NCI-H2081 treated with DMSO at 0.1 percent for 48 hours (cell line): ENCODE measurements around the gene CPAMD8.

Source experiments
- DNase-seq: peaks from one replicate; lab custom pipeline; 2025; lab: John Stamatoyannopoulos, UW

The CPAMD8 gene

DNA sequence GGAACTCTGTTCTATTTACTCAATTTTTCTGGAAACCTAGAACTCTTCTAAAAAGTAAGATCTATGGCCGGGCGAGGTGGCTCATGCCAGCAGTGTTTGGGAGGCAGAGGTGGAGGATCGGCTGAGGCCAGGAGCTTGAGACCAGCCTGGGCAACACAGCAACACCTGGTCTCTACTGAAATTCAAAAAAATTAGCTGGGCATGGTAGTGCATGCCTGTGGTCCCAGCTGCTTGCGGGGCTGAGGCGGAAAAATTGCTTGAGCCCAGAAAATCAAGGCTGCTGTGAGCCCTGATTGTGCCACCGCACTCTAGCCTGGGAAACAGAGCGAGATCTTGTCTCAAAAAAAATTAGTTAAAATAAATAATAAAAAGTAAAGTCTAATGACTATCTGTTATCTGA, 109.2 kb downstream of the CPAMD8 start:
- DNase-seq = no peak

DNA sequence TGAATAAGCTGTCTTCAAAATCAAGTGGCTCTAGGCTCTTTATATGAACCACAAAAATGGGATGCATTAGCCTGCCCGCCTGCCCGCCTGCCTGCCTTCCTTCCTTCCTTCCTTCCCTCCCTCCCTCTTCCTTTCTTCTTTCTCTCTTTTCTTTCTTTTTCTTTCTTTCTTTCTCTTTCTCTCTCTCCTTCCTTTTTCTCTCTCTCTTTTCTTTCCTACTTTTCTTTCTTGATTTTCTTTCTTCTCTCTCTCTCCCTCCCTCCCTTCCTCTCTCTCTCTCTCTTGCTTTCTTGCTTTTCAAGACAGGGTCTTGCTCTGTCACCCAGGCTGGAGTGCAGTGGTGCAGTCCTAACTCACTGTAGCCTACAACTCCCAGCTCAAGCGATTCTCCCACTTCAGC, 110.9 kb downstream of the CPAMD8 start:
- no peak for DNase-seq

DNA sequence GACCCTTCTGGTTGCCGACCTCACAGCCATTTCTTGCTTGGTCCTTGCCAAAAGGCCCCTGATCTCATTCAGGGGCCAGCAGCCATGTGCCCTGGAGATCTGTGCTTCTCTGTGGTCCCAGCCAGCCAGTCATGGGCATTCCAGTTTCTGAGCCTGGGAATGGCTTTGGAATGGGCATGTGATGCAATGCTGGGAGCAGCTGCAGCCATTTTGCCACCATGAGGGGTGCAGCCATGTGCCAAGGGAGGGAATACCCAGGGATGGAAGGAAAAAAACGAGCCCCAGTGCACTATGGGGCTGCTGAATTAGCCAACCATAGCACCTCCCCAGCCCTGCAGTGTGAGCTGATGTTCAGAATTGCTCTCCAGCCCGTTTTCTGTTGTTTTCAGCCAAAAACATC, 111.5 kb downstream of the CPAMD8 start:
- DNase-seq = no peak

DNA sequence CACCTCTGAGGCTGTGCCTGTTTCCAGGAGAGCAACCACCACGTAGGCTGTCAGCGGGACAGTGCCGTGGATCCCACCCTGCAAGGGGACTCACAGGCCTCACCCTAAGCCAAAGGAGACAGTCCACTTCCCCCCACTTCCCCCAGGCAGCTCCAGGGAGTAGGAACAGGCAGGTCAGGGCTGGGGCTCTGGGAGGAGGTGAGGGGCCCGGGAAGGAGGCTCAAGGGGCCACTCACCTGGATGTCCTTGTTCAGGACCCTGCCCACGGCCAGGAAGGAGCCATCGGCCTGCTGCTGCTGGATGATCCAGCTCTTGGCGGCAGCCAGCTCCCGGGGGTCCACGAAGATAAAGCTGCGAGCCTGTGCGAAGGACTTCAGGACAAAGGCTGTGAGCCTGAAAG, 112.2 kb downstream of the CPAMD8 start:
- DNase-seq = no peak

DNA sequence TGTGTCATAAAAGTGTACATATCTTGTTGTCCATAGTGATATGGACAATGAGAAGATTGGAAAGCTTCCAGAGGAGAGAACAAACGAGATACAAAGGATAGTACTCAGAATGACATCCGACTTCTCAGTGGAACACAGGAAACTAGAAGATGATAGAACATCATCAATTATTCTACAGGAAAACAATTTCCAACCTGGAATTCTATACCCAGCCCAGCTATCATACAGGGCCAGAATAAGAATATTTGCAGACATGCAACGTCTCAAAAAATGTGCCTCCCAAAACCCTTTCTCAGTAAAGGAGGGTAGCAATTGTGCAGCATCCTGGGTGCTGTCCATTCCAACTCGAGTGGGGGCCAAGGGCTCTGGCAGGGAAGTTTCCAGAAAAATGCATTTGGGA, 113.8 kb downstream of the CPAMD8 start:
- DNase-seq = no peak

DNA sequence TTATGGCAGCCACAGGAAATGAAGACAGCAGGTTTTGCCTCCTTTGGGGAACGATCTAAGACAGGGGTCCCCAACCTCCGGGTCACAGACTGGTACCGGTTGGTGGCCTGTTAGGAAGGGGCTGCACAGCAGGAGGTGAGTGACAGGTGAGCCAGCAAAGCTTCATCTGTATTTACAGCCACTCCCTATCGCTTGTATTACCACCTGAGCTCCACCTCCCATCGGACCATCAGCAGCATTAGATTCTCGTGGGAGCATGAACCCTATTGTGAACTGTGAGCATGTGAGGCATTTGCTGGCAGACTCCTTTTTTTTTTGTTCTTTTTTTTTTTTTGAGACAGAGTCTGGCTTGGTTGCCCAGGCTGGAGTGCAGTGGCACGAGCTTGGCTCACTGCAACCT, 115.6 kb downstream of the CPAMD8 start:
- DNase-seq = no peak

DNA sequence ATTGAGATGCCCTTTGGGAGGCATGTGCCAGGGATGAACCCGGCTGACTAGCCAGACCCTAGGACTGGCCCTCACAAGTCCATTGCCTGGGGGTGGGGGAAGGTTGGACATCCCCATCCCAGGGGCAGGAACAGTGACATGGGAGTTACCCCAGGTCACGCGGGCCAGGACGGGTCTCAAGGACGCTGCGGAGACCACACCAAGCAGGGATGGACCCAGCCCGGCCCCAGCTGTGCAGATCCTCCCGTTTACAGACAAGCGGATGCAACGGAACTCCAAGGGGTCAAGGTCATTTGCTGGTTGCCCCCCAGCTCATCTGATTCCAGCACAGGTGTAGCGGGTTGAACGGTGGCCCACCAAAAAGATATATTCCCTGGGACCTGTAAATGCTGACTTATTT, 117.9 kb downstream of the CPAMD8 start:
- no peak for DNase-seq

DNA sequence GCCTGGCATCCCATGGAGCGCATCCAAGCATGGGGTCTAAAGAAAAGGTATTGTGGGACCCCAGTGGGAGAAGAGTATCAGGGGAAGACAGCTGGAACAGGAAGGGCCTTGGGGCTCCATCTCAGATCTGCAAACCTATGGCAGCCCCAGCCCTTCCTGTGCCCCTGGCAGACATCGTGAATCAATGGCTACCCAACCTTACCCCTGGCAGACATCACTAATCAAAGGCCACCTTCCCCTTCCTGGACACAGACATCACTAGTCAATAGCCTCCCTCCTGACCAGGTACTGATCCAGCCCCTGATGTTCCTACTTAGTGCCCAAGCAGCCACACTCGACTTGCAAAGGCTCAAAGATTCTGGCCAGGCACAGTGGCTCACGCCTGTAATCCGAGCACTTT, 122.0 kb downstream of the CPAMD8 start:
- DNase-seq = no peak

DNA sequence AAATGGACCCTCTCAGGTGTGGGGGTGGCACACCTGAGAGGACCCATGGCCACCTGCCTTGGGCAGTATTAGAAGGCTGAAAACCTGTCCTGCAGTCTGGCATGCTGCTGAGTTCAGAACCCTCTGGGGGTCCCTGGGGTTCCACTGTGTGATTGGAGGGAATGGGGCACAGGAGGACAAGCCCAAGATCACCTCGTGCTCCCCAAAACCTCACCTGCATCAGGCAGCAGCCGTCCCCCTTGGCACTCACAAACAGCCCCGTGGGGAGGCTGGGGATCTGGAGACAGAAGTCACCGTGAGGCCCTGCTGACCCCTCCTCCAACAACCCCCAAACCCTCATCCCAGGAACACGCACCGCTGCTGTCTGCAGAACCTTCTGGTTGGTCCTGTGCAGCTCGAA, 123.3 kb downstream of the CPAMD8 start:
- no peak for DNase-seq

DNA sequence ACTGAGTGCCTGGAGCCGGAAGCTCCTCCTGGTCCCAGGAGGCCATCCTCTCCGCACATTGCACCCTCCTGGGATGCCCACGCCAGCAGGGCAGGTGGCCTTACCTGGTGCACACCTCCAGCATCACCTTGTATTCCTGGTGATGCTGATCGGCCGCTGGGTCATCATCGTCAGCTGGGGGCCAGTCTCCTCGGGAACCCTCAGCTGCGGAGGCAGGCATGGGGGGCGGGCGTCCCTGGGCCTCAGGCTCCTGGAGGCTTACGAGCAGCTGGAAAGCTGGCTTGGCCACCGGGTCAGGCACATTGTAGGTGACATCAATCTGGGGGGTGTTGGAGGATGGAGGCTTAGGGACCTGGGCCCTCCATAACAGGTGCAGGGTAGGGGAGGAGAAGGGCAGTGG, 124.1 kb downstream of the CPAMD8 start:
- no peak for DNase-seq

DNA sequence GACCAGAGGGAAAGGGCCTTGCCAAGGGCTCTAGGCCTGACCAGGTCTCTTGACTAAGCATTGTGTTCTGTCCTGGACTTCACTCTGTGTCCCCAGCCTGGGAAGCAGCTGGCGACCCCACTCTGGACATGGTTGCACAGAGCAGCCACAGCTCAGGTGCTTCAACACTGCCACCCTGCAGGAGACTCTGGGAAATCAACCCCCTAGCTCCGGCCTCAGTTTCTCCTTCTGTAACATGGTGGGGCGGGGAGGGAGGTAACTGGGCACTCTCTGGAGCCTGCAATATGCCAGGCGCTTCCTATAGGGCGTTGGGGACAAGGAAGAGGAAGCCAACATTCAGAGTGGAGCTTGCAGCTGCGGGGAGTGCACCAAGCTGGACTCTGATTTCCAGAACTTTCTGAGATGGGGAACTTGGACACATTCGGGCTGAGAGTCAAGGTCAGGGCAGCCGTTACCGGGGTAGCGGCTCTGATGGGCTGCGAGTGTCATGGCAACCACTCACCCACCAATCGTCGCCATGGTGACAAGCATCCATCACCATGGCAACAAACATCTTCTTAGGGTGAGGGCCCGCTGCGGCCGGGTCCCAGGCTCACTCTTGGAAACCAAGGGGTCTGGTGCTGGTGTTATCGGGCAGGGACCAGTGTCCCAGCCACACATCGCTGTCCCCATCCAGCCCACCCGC, 125.0 kb downstream of the CPAMD8 start:
- DNase-seq = no peak

DNA sequence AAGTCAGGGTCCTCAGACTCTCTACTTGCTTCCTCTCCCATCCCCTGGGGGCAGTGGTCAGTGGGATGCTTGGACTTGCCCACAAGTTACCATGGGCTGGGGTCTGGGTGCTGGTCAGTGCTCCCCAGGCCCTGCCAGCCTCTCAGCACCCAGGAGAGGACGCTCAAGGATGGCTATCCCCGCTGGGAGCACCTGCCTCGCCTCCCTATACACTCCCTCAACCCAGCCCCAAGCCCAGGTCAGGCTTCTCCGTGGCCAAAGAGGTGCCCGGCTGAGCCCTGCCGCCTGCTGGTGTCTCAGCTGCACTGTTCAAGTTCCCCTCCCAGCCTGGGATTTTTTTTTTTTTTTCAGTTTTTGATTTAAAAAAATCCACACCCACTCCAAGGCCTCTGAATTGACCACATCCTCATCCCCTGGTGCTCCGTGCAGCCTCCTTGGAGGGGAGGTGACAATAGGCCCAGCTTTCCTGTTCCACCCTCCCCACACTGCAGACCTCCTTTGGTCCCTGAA, 127.0 kb downstream of the CPAMD8 start:
- DNase-seq = no peak

DNA sequence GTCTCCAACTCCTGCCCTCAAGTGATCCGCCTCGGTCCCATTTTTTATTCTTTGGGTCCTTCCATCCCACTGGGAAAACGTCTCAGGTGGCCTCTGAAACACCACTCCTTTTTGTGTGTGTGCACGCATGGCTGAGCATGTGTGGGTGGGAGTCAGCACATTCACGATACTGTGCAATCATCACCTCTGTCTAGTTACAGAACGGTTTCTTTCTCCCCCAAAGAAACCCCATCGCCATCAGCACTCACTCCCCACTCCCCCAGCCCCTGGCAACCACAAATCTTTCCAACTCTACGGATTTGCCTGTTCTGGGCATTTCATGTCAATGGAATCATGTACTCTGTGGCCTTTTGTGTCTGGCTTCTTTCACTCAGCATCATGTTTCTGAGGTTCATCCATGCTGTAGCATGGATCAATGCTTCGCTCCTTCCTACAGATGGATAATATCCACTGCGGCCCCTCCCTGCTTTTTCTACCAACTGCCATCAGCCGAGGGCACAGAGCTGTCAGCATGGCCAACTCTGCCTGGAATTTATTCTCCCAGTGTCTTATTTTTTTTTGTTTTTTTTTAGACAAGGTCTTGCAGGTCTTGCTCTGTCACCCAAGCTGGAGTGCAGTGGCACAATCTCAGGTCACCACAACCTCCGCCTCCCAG, 128.1 kb downstream of the CPAMD8 start:
- DNase-seq = no peak

DNA sequence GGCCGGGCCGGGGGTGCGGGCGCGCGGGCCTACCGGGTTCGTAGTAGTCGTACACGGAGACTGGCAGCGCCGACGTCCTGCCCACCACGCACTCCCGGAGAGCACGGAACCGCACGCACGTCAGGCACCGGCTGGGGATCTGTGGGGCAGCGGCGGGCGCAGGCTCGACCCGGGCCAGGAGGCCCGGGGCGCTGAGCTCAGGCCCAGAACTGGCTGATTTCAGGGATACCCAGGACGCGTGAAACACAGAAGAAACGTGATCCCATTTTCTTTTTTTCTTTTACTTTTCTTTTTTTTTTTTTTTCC, 128.8 kb downstream of the CPAMD8 start:
- no peak for DNase-seq

DNA sequence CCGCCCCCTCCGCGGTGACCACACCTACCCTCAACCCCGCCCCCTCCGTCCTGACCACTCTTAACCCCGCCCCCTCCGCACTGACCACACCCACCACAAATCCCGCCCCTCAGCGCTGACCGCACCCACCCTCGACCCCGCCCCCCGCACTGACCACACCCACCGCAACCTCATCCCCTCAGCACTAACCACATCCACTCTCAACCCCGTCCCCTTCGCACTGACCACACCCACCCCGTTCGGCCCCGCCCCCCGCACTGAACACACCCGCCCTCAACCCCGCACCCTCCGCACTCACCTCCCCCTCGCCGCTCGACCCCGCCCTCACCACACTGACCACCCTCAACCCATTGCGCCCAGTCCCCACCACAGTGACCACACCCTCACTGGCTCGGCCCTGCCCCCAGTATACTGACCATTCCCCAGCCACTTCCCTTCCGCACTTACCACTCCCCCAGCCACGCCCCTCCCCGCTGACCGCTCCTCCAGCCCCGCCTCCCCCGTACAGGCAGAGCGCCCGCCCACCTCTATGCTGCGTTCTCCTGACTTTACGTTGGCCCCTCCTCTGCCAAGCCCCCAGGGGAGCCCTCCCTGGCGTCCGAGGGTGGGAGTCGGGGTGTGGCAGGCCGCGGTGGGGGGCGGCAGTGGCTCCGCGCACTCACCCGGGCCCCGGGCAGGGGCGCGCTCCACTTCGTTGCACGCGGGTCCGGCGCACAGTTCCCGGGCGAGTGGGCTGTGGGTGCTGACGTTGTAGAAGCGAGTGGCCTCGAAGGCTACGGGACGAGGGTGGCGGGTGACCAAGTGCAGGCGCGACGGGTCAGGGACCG, 129.4 kb downstream of the CPAMD8 start:
- DNase-seq = no peak

DNA sequence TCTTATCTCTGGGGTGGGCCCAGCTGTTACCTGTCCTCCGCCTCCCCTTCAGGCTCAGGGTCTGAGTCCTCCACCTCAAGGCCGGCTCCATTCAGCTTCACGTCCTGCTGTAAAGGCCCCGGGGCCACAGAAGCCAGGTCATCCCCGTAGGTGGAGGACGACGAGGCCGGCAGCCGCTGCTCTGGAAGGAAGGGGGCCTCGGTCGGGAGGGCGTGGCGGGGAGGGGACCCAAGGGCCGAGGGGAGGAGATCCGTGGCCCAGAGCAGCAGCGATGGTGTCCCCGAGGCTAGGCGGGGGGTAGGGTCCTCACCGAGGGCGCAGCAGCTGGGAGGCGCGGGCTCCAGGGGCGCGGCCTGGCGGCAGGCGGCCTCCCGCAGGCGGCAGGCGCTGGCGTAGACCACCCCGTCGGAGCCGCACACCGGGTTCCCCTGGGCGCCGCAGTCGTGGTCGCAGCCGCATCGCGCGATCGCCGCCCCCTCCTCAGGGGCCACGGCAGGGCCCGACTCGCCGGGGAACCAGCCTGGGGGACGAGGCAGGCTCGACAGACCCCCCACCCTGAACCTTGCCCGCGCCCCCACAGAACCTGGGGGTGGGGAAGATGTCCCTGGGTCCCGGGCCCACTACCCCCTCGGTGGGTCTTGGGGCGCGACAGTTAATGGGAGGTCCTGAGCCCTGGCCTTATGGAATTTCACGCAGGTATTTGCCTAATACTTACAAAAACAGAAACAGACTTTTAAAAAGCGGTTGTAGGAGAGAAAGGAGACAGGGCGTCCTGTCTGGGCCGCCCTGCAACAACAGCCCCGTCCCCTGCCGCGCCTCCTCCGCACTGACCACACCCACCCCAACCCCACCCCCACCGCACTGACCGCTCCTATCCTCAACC, 130.2 kb downstream of the CPAMD8 start:
- no peak for DNase-seq

DNA sequence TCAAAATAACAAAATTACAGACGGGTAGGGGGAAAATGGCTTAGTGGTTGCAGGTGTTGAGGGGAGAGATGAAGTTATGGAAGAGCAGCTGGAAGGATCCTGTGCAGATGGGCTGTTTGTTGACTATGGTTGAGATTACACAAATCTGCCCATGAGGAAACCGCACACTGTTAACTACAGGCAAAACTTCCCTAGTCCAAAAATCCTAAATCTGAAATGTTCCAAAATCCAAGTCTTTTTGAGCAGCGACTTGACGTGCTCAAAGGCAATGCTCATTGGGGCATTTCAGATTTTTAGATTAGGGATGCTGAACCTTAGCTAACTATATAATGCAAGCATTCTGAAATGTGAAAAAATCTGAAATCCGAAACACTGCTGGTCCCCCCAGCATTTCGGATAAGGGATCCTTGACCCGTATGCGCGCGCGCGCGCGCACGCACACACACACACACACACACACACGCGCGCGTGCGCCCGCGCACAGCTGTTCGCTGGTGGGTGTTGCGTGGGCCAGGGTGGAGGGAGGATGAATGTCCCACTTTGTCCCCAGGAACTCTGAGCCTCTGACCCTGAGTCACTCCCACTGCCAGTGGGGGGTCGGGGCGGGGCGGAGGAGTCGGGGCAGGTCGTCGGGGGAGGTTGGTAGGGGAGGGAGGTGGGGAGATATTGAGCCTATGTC, 131.0 kb downstream of the CPAMD8 start:
- no peak for DNase-seq

DNA sequence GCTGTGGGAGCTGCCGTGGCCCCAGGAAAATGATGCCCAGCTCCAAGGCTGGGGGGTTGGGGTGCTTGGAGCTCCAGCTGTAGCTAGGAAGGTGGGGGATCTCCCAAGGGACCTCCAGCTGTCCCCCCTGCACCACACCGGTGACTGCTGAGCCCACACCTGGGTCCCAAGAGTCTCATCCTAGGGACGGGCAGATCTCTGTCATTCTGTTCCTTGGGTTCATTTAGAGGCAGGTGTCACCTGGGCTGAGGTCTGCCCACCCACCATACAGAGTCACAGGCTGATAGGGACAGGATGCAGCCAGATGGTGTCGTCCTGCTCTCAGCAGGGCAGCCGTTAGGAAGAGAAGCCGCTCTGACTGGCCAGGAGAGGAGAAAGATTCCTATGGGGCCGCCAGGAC, 132.5 kb downstream of the CPAMD8 start:
- no peak for DNase-seq

DNA sequence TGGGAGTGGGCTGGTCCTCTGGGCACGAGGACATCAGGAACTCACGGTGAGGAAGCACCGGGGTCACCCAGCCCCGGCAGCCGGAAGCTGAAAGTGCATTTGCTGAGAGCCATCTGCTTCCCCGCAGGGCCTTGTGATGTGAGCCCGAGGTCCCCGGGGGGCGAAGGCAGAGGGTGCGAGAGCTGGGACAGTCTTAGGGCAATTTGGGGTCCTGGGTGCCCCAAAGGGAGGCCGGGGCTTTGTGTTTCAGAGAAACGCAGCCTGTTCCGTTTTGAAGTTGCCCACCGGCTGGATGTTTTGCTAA, 133.0 kb downstream of the CPAMD8 start:
- no peak for DNase-seq

DNA sequence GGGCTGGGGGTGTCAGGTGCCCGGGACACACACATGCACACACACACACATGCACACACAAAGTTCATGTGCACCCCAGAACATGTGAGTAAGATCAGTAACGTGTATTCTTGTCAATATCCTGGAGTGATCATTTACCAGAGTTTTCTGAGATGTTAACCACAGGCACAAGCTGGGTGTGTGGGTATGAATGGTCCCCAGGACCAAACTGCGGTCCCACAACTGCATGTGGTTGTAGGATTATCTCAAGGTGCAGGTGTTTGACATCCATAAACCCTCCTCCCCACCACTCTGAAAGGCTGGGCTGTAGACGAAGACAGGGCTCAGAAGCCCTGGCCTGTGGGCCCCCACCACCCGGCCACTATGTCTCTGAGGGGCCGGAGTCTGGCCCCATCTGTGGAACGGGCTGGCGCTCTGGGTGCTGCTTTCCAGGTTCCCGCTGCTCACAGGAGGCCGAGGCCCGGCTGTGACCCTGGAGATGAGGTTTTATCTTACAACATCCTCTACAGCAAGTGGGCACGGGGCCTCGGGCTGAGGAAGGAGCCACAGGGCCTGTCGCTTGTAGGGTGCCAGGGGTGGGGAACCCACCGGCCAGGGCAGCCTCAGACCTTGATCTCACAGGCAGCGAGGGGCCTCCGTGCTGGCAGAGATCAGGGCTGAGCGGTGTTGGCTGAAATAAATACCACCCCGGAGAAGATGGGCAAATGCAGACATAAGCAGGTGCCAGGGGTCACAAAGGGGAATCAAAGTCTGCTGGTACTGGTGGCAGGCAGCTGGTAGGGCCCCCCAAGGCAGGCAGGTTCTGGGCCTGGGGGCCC, 133.5 kb downstream of the CPAMD8 start:
- DNase-seq = no peak

DNA sequence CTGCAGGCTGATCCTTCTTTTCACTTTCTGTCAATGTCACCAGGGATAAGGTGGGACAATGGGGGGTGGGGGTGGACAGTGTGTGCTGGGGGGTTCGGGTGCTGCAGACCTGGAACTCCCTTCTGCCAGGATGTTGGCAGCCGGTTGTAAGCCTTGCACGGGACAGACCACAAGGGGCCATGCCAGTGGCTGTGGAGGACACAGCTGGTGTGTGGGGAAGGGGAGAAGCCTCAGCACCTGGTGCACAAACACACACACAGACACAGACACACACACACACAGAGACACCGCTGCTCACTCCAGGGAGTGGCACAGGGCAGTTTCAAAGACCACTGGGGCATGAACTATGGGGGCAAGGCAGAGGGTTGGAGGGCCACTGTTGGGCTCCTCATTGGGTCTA, 134.2 kb downstream of the CPAMD8 start:
- DNase-seq = no peak
